Mucosa of stomach (tissue), 1 donor: ENCODE data around the gene OMP.

Source experiments
- H3K27me3 ChIP-seq: one replicate; pipeline ENCODE4 v1.7.0; 2013; ENCODE audit warnings: mild to moderate bottlenecking, low read length; ENCODE audit not compliant: control insufficient read depth, insufficient read depth
- H3K36me3 ChIP-seq: one replicate; pipeline ENCODE4 v1.7.0; 2013; ENCODE audit warnings: low read length; ENCODE audit not compliant: control insufficient read depth, insufficient read depth
- H3K4me1 ChIP-seq: one replicate; pipeline ENCODE4 v1.7.0; 2013; ENCODE audit warnings: mild to moderate bottlenecking, low read length; ENCODE audit not compliant: control insufficient read depth, insufficient read depth
- H3K4me3 ChIP-seq: one replicate; pipeline ENCODE4 v1.7.0; 2013; ENCODE audit warnings: low read length
- H3K9ac ChIP-seq: one replicate; pipeline ENCODE4 v1.7.0; 2013; ENCODE audit warnings: mild to moderate bottlenecking, low read length, moderate library complexity
- H3K9me3 ChIP-seq: one replicate; pipeline ENCODE4 v1.7.0; 2013; ENCODE audit warnings: mild to moderate bottlenecking, low read length, moderate library complexity; ENCODE audit not compliant: control insufficient read depth
- donor health status: Pancreatic carcinoma.

The OMP gene

DNA sequence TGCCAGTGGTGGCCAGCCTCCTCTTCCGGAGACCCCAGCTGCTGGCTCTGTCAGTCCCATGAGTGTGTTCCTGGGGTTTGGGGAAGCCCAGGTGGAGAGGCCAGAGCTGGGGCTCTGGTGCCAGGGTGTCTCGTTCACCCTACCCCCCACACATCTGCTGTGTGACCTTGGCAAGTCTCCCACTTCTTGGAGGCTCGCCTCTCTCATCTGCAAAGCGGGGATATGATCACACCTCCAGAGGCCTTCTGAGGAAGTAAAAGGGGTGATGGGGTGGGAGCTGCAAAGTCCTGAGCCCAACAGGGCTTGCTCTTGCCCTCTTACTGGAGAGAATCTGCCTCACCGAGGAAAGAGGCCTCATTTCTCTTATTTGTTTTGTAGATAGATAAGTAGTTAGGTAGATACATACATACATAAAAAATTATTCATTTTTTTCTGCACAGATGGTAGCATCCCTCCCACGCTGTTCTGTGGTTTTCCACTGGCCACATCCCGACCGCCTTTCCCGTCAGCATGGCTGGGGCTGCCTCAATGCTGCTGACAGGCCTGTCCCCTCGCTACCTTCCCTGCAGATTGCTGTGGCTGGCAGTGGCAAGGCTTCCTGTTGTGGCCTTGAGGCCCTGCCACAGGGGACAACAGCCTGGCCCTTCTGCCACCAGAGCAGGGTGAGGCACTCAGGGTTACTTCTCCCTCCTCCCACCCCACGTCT, 49.3 kb downstream of the OMP start:
- Histone ChIP-seq H3K36me3 (no peaks in the 10 kb centered on the region), H3K4me1 (peaks cover 10% of the 10 kb centered on the region), H3K9me3 (no peaks in the 10 kb centered on the region), H3K4me3 (no peak overlapping the region), H3K9ac (no peak overlapping the region), H3K27me3 (peaks cover 7% of the 10 kb centered on the region)

GRCh38 chr11:77152846-77153245, 50.2 kb downstream of the OMP start:
- peaks cover 10% of the 10 kb centered on the region for H3K4me1 ChIP-seq
- no peak overlapping the region for H3K9ac ChIP-seq
- no peak overlapping the region for H3K4me3 ChIP-seq
- H3K9me3 ChIP-seq = no peaks in the 10 kb centered on the region
- no peaks in the 10 kb centered on the region for H3K27me3 ChIP-seq
- no peaks in the 10 kb centered on the region for H3K36me3 ChIP-seq
